ENCODE data around the gene ZNF213.
"Not testable (repeated sequence)": the region's sequence is repeated elsewhere in the genome, so short reads cannot be mapped to it uniquely, and the experiment has no call there.

The ZNF213 gene

GRCh38 chr16:3148256-3149192 is 13.7 kb downstream of the ZNF213 start:
- DNase-seq = no peak

- no peak for DNase-seq
These were observed 14.3 kb downstream of the ZNF213 start for GRCh38 chr16:3149193-3149530.

- peak; percentile 74 for DNase-seq
These were observed 15.0 kb downstream of the ZNF213 start for GRCh38 chr16:3149630-3150345.

- DNase-seq = peak; percentile 100
These were observed 15.8 kb downstream of the ZNF213 start for GRCh38 chr16:3150346-3151218.

- DNase-seq = peak; percentile 50
These were observed 17.1 kb downstream of the ZNF213 start for GRCh38 chr16:3152027-3152276.

- DNase-seq = peak; percentile 98
These were observed 17.6 kb downstream of the ZNF213 start for GRCh38 chr16:3152277-3152990.

- no peak for DNase-seq
These were observed 18.2 kb downstream of the ZNF213 start for GRCh38 chr16:3152991-3153368.

GRCh38 chr16:3155181-3155580 is 20.4 kb downstream of the ZNF213 start:
- DNase-seq = no peak

- no peak for DNase-seq
These were observed 21.1 kb downstream of the ZNF213 start for GRCh38 chr16:3155972-3156371.

GRCh38 chr16:3157229-3158025 is 22.6 kb downstream of the ZNF213 start:
- peak; percentile 85 for DNase-seq

- no peak for DNase-seq
These were observed 23.2 kb downstream of the ZNF213 start for GRCh38 chr16:3158026-3158509.

- DNase-seq = peak; percentile 89
These were observed 23.9 kb downstream of the ZNF213 start for GRCh38 chr16:3158510-3159314.

- DNase-seq = no peak
These were observed 26.6 kb downstream of the ZNF213 start for GRCh38 chr16:3161235-3162018.

GRCh38 chr16:3164121-3164991 is 29.5 kb downstream of the ZNF213 start:
- DNase-seq = no peak

GRCh38 chr16:3165111-3165822 is 30.4 kb downstream of the ZNF213 start:
- no peak for DNase-seq

GRCh38 chr16:3166505-3166886 is 31.7 kb downstream of the ZNF213 start:
- DNase-seq = no peak

GRCh38 chr16:3168729-3169128 is 33.9 kb downstream of the ZNF213 start:
- not testable (repeated sequence) for DNase-seq

GRCh38 chr16:3170440-3171180 is 35.8 kb downstream of the ZNF213 start:
- DNase-seq = peak; percentile 55

Measured in stimulated activated CD8-positive, alpha-beta memory T cell treated with anti-CD3 and anti-CD28 coated beads, Interleukin-4, amount 100 ng/mL, for 48 hours (primary cell).